Activated T-helper 1 cell treated with anti-CD3 and anti-CD28 coated beads, Interleukin-12 subunit alpha, Interleukin-12 subunit beta, Interleukin-2, Interleukin-4 antibody, amounts not matched to agents 30 ng/mL and 10 ng/mL and 1 ng/mL, durations not matched to agents 14 hours and 24 hours and 36 hours (primary cell): ENCODE measurements around the gene R3HDM1. TPM values are rescaled to one million over a fixed set of nuclear protein-coding genes. Genes with fewer than 3 reads are reported as not detected.
A peak's percentile ranks its signal among the peaks of the same experiment; 100 is the strongest.

Experiments
- DNase-seq: peaks from one replicate; pipeline ENCODE4 v3.0.0; 2021; ENCODE audit warnings: low spot score
- H3K27ac Mint-ChIP-seq: one replicate; pipeline ENCODE4 v1.8.0; 2021; ENCODE audit warnings: mild to moderate bottlenecking, mixed read lengths
- H3K27me3 Mint-ChIP-seq: one replicate; pipeline ENCODE4 v1.8.0; 2022; ENCODE audit warnings: mild to moderate bottlenecking, moderate library complexity, mixed read lengths; ENCODE audit not compliant: insufficient read depth
- H3K36me3 Mint-ChIP-seq: one replicate; pipeline ENCODE4 v1.8.0; 2021; ENCODE audit warnings: low read depth, mixed read lengths
- H3K4me1 Mint-ChIP-seq: one replicate; pipeline ENCODE4 v1.8.0; 2021; ENCODE audit warnings: low read depth, mixed read lengths
- H3K4me3 Mint-ChIP-seq: one replicate; pipeline ENCODE4 v1.8.0; 2021; ENCODE audit warnings: mild to moderate bottlenecking, moderate library complexity, mixed read lengths
- H3K9me3 Mint-ChIP-seq: one replicate; pipeline ENCODE4 v1.8.0; 2021; ENCODE audit warnings: mixed read lengths
- intact Hi-C: fragments of 100-400 bp; cut with micrococcal nuclease; formaldehyde crosslinking; loops from one replicate; pipeline ENCODE4 v1.15.1; 2024
- total RNA-seq: library from RNA; stranded (reverse); gene quantifications from 2 replicates; pipeline ENCODE4 v1.2.3, GENCODE V29; 2022

Gene R3HDM1
- total RNA-seq, 1 donor from 2014 or later, result 64.0 TPM

GRCh38 chr2:135663148-135663700 lies 131.9 kb downstream of the R3HDM1 start:
- no peak for DNase-seq
- Mint-ChIP-seq H3K9me3 (no peaks in the 10 kb centered on the region), H3K36me3 (peaks cover 31% of the 10 kb centered on the region), H3K4me3 (no peak overlapping the region), H3K27me3 (no peaks in the 10 kb centered on the region), H3K4me1 (peaks cover 37% of the 10 kb centered on the region), H3K27ac (no peak overlapping the region)
- intact Hi-C loops, result loop anchor here (5.0 to 10.0 kb wide), 2 partner anchors 159 to 472 kb away; no protein-coding TSS in a partner anchor

GRCh38 chr2:135664623-135665068 lies 133.4 kb downstream of the R3HDM1 start:
- Mint-ChIP-seq H3K36me3 (peaks cover 32% of the 10 kb centered on the region), H3K4me3 (no peak overlapping the region), H3K27me3 (no peaks in the 10 kb centered on the region), H3K9me3 (no peaks in the 10 kb centered on the region), H3K27ac (peak overlapping the region; percentile 71), H3K4me1 (peaks cover 37% of the 10 kb centered on the region)
- no peak for DNase-seq
- intact Hi-C loops, result loop anchor here (1.0 to 10.0 kb wide), 10 partner anchors 25 to 718 kb away; partner anchors contain the start of genes R3HDM1, RAB3GAP1, UBXN4 and ZRANB3

GRCh38 chr2:135667045-135667444 lies 135.8 kb downstream of the R3HDM1 start:
- intact Hi-C loops, result loop anchor here (10.0 kb wide), 1 partner anchor 468 kb away; no protein-coding TSS in a partner anchor
- Mint-ChIP-seq H3K27ac (no peak overlapping the region), H3K4me1 (peaks cover 22% of the 10 kb centered on the region), H3K9me3 (no peaks in the 10 kb centered on the region), H3K4me3 (no peak overlapping the region), H3K36me3 (peaks cover 21% of the 10 kb centered on the region), H3K27me3 (no peaks in the 10 kb centered on the region)
- DNase-seq, result no peak

GRCh38 chr2:135674453-135674852 lies 143.2 kb downstream of the R3HDM1 start:
- H3K36me3 Mint-ChIP-seq, result peaks cover 29% of the 10 kb centered on the region
- H3K27me3 Mint-ChIP-seq, result no peaks in the 10 kb centered on the region
- H3K4me3 Mint-ChIP-seq, result no peak overlapping the region
- no peak for DNase-seq
- H3K27ac Mint-ChIP-seq, result no peak overlapping the region
- no peaks in the 10 kb centered on the region for H3K9me3 Mint-ChIP-seq
- no peaks in the 10 kb centered on the region for H3K4me1 Mint-ChIP-seq
- intact Hi-C loops, result no loop called here

GRCh38 chr2:135676031-135676430 lies 144.7 kb downstream of the R3HDM1 start:
- Mint-ChIP-seq H3K27ac (no peak overlapping the region), H3K36me3 (peaks cover 37% of the 10 kb centered on the region), H3K9me3 (no peaks in the 10 kb centered on the region), H3K4me1 (no peaks in the 10 kb centered on the region), H3K27me3 (no peaks in the 10 kb centered on the region), H3K4me3 (no peak overlapping the region)
- DNase-seq, result no peak
- intact Hi-C loops, result no loop called here

- no peak for DNase-seq
- Mint-ChIP-seq H3K36me3 (peaks cover 37% of the 10 kb centered on the region), H3K4me1 (no peaks in the 10 kb centered on the region), H3K9me3 (no peaks in the 10 kb centered on the region), H3K27me3 (no peaks in the 10 kb centered on the region), H3K4me3 (no peak overlapping the region), H3K27ac (no peak overlapping the region)
- intact Hi-C loops, result no loop called here
Observed at GRCh38 chr2:135679125-135679524, 147.8 kb downstream of the R3HDM1 start.

GRCh38 chr2:135685361-135685760 lies 154.1 kb downstream of the R3HDM1 start:
- Mint-ChIP-seq H3K4me1 (peaks cover 22% of the 10 kb centered on the region), H3K27me3 (no peaks in the 10 kb centered on the region), H3K4me3 (no peak overlapping the region), H3K36me3 (peaks cover 35% of the 10 kb centered on the region), H3K9me3 (no peaks in the 10 kb centered on the region), H3K27ac (no peak overlapping the region)
- DNase-seq, result no peak
- intact Hi-C loops, result no loop called here

GRCh38 chr2:135688978-135689377 lies 157.7 kb downstream of the R3HDM1 start:
- Mint-ChIP-seq H3K27me3 (no peaks in the 10 kb centered on the region), H3K4me1 (peaks cover 27% of the 10 kb centered on the region), H3K4me3 (no peak overlapping the region), H3K36me3 (peaks cover 30% of the 10 kb centered on the region), H3K27ac (no peak overlapping the region), H3K9me3 (no peaks in the 10 kb centered on the region)
- intact Hi-C loops, result loop anchor here (1.0 kb wide), 1 partner anchor 25 kb away; no protein-coding TSS in a partner anchor
- DNase-seq, result no peak

GRCh38 chr2:135689679-135690078 lies 158.4 kb downstream of the R3HDM1 start:
- peak overlapping the region; percentile 71 for H3K27ac Mint-ChIP-seq
- H3K4me3 Mint-ChIP-seq, result peak overlapping the region; percentile 58
- peaks cover 33% of the 10 kb centered on the region for H3K36me3 Mint-ChIP-seq
- intact Hi-C loops, result loop anchor here (1.0 kb wide), 1 partner anchor 25 kb away; no protein-coding TSS in a partner anchor
- H3K9me3 Mint-ChIP-seq, result no peaks in the 10 kb centered on the region
- no peak for DNase-seq
- H3K4me1 Mint-ChIP-seq, result peaks cover 27% of the 10 kb centered on the region
- H3K27me3 Mint-ChIP-seq, result peaks cover 1% of the 10 kb centered on the region

- Mint-ChIP-seq H3K4me3 (no peak overlapping the region), H3K27ac (no peak overlapping the region), H3K27me3 (peaks cover 1% of the 10 kb centered on the region), H3K4me1 (peaks cover 11% of the 10 kb centered on the region), H3K9me3 (no peaks in the 10 kb centered on the region), H3K36me3 (peaks cover 30% of the 10 kb centered on the region)
- no peak for DNase-seq
- intact Hi-C loops, result no loop called here
Observed at GRCh38 chr2:135694711-135695110, 163.4 kb downstream of the R3HDM1 start.

GRCh38 chr2:135698838-135699237 lies 167.6 kb downstream of the R3HDM1 start:
- intact Hi-C loops, result no loop called here
- H3K36me3 Mint-ChIP-seq, result peaks cover 26% of the 10 kb centered on the region
- H3K4me1 Mint-ChIP-seq, result no peaks in the 10 kb centered on the region
- H3K9me3 Mint-ChIP-seq, result no peaks in the 10 kb centered on the region
- H3K4me3 Mint-ChIP-seq, result no peak overlapping the region
- DNase-seq, result no peak
- H3K27me3 Mint-ChIP-seq, result peaks cover 1% of the 10 kb centered on the region
- no peak overlapping the region for H3K27ac Mint-ChIP-seq

- intact Hi-C loops, result no loop called here
Observed at GRCh38 chr2:135701442-135701841, 170.2 kb downstream of the R3HDM1 start.

GRCh38 chr2:135703300-135703699 lies 172.0 kb downstream of the R3HDM1 start:
- no peaks in the 10 kb centered on the region for H3K9me3 Mint-ChIP-seq
- no peak for DNase-seq
- intact Hi-C loops, result no loop called here
- H3K36me3 Mint-ChIP-seq, result peaks cover 3% of the 10 kb centered on the region
- no peaks in the 10 kb centered on the region for H3K4me1 Mint-ChIP-seq
- H3K27ac Mint-ChIP-seq, result no peak overlapping the region
- H3K4me3 Mint-ChIP-seq, result no peak overlapping the region
- no peaks in the 10 kb centered on the region for H3K27me3 Mint-ChIP-seq

More at GRCh38 chr2:135701442-135701841, 170.2 kb downstream of the R3HDM1 start:
- H3K27ac Mint-ChIP-seq, result no peak overlapping the region
- peaks cover 5% of the 10 kb centered on the region for H3K36me3 Mint-ChIP-seq
- no peaks in the 10 kb centered on the region for H3K27me3 Mint-ChIP-seq
- no peaks in the 10 kb centered on the region for H3K4me1 Mint-ChIP-seq
- no peaks in the 10 kb centered on the region for H3K9me3 Mint-ChIP-seq
- no peak overlapping the region for H3K4me3 Mint-ChIP-seq
- no peak for DNase-seq
